Measurements from ENCODE around the gene C2CD4C.

DNA sequence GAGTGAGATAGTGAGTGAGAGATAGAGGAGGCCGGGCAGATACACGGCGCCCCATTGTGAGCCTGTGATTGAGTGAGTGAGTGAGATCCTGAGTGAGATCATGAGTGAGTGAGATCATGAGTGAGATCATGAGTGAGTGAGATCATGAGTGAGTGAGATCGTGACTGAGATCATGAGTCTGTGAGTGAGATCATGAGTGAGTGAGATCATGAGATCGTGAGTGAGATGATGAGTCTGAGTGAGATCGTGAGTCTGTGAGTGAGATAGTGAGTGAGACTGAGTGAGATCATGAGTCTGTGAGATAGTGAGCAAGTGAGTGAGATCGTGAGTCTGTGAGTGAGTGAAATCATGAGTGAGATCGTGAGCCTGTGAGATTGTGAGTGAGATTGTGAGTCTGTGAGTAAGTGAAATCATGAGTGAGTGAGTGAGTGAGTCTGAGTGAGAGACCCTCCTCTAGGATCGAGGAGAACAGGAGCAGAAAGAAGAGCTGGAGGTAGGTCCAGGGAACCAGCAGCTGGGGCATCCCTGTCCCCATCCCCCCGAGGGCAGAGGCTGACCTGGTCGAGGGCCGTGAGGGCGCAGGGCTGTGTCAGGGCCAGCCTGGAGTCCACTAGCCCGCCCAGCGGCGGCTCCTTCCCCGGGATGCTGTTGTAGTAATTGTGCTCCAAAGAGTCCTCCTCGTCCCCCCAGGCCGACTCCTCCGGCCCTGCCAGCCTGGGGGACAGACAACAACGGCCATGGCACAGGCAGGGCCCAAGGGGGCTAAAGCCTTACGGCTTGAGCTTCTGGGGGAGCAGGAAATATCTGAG lies 25.4 kb upstream of the C2CD4C start:
- TF ChIP-seq, protein P1, sequence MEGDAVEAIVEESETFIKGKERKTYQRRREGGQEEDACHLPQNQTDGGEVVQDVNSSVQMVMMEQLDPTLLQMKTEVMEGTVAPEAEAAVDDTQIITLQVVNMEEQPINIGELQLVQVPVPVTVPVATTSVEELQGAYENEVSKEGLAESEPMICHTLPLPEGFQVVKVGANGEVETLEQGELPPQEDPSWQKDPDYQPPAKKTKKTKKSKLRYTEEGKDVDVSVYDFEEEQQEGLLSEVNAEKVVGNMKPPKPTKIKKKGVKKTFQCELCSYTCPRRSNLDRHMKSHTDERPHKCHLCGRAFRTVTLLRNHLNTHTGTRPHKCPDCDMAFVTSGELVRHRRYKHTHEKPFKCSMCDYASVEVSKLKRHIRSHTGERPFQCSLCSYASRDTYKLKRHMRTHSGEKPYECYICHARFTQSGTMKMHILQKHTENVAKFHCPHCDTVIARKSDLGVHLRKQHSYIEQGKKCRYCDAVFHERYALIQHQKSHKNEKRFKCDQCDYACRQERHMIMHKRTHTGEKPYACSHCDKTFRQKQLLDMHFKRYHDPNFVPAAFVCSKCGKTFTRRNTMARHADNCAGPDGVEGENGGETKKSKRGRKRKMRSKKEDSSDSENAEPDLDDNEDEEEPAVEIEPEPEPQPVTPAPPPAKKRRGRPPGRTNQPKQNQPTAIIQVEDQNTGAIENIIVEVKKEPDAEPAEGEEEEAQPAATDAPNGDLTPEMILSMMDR (IDR thresholded peaks at IDR 0.05; ENCODE audit: extremely low read depth in 1 of 2, insufficient read depth in 1 of 2, low read depth in 1 of 2, low read length in 2 of 2): no peak
- TF ChIP-seq POLR2AphosphoS5 (IDR thresholded peaks at IDR 0.05; ENCODE audit: insufficient read depth, low read depth, low read length) (no peak), POLR2A (IDR thresholded peaks at IDR 0.05; ENCODE audit: low read depth, low read length) (no peak), JUN (IDR thresholded peaks at IDR 0.05; ENCODE audit: borderline replicate concordance, insufficient read depth, insufficient read length, low read depth) (no peak), EZH2 (IDR thresholded peaks at IDR 0.05; ENCODE audit: borderline replicate concordance, low read depth, low read length, severe bottlenecking) (no peak)

Data from endothelial cell of umbilical vein (primary cell).